Activated naive CD8-positive, alpha-beta T cell treated with anti-CD3 and anti-CD28 coated beads for 36 hours (primary cell): ENCODE results near the gene FGF13. TPM values are rescaled to one million over a fixed set of nuclear protein-coding genes. Genes with fewer than 3 reads are reported as not detected.

Experiments used
- DNase-seq: peaks from one replicate; pipeline ENCODE4 v3.0.0; 2021
- H3K27ac Mint-ChIP-seq: one replicate; pipeline ENCODE4 v1.8.0; 2022; ENCODE audit warnings: mild to moderate bottlenecking, moderate library complexity, mixed read lengths
- H3K27me3 Mint-ChIP-seq: one replicate; pipeline ENCODE4 v1.8.0; 2022; ENCODE audit warnings: mild to moderate bottlenecking, mixed read lengths
- H3K36me3 Mint-ChIP-seq: one replicate; pipeline ENCODE4 v1.8.0; 2021; ENCODE audit warnings: mild to moderate bottlenecking, mixed read lengths
- H3K4me1 Mint-ChIP-seq: one replicate; pipeline ENCODE4 v1.8.0; 2021; ENCODE audit warnings: mixed read lengths
- H3K4me3 Mint-ChIP-seq: one replicate; pipeline ENCODE4 v1.8.0; 2022; ENCODE audit warnings: mild to moderate bottlenecking, moderate library complexity, mixed read lengths
- H3K9me3 Mint-ChIP-seq: one replicate; pipeline ENCODE4 v1.8.0; 2022; ENCODE audit warnings: mixed read lengths
- total RNA-seq, 2 experiments: library from RNA; stranded (reverse); gene quantifications; one replicate each; pipeline ENCODE4 v1.2.3, GENCODE V29; 2021

The FGF13 gene
- total RNA-seq, result not detected

DNA sequence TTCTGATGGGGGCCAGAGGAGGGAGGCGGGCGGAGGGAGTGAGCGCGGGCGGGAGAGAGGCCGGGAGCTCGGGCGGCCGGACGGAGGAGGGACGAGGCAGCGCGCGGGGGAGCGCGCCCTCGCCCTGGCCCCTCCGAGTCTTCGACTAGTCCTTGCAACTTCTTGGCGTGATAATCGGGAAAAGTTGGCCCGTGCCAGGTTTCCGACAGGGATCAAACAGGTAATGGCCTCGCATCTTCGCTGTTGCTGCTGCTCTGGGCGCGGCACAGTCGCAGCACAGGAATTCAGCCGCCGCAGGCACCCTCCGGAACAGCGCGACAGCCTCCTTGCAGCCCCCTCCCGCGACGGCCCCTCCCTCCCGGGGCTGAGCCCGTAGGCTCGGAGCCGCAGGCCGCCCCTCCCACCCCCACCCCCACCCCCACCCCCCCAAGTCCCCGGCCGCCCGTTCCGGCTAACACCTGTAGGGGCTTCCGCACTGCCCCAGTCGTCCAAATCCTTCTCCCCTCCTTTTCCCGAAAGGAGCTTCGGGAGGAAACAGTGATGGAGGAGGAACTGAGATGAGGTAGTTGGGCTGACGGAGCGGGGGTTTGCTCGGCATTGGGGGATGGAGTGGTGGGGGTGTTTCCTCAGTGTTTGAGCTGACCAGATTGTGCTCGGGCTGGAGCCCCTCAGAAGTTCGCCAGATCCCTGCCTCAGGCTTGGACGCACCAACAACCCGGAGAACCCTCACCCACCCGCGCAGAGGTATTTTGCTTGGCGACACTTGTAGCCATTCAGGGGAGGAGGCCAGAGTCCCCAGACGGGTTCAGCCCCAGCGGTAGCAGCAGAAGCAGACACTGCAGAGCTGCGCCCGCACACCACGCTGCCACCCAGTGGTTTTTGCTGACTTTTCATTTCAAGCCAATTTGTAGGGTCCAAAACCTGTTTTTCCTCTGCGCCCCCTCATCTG lies at the start of gene FGF13:
TSS of gene FGF13 (minus strand) at position 319 of the 949 bp plus-strand sequence. CDS start 714 bp downstream, outside the sequence.
- no peak for DNase-seq
- Mint-ChIP-seq H3K4me3 (no peak within 1 kb of the TSS), H3K36me3 (no peaks in the 10 kb centered on the region), H3K9me3 (no peaks in the 10 kb centered on the region), H3K27me3 (peaks cover 41% of the 10 kb centered on the region), H3K4me1 (no peaks in the 10 kb centered on the region), H3K27ac (no peak within 1 kb of the TSS)

GRCh38 chrX:138759217-138759943 lies 47.9 kb upstream of the FGF13 start:
- Mint-ChIP-seq H3K36me3 (no peaks in the 10 kb centered on the region), H3K4me3 (no peak overlapping the region), H3K9me3 (no peaks in the 10 kb centered on the region), H3K4me1 (no peaks in the 10 kb centered on the region), H3K27me3 (peaks cover 3% of the 10 kb centered on the region), H3K27ac (no peak overlapping the region)
- DNase-seq, result no peak

GRCh38 chrX:138756234-138756633 lies 44.7 kb upstream of the FGF13 start:
- Mint-ChIP-seq H3K27me3 (no peaks in the 10 kb centered on the region), H3K4me1 (no peaks in the 10 kb centered on the region), H3K36me3 (no peaks in the 10 kb centered on the region), H3K9me3 (no peaks in the 10 kb centered on the region), H3K4me3 (no peak overlapping the region), H3K27ac (no peak overlapping the region)
- DNase-seq, result no peak

DNA sequence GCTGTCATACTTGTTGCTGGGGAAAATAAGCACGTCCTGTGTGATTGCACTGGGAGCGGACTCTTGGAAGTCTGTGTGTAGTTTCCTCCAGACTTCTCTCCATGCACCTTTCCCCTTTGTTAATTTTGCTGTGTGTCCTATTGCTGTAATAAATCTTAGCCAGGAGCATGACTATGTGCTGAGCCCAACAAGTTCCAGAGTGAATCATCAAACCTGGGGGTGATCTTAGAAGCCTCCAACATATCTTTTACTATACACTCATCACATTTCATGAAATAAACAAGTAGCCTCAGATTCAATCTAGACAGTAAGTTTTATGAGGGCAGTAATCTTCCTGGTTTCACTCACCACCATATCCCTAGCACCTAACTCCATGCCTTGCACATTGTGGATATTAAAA lies 43.3 kb upstream of the FGF13 start:
- Mint-ChIP-seq H3K27me3 (no peaks in the 10 kb centered on the region), H3K9me3 (no peaks in the 10 kb centered on the region), H3K27ac (no peak overlapping the region), H3K4me1 (no peaks in the 10 kb centered on the region), H3K4me3 (no peak overlapping the region), H3K36me3 (no peaks in the 10 kb centered on the region)
- DNase-seq, result no peak

DNA sequence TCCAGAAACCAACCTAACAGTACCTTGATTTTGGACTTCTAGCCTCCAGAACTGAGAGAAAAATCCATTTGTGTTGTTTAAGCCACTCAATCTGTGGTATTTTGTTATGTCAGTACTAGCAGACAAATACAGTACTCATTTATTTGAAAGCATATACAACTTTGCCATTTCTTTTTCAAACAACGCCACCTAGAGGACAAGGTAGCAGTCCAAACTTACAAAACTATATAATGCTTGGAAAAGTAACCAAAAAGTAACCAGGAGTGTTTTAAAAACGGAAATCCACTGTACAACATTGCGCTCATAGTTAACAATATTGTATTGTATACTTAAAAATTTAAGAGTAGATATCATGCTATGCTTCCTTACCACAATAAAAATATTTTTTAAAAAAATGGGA lies 37.0 kb upstream of the FGF13 start:
- Mint-ChIP-seq H3K27ac (no peak overlapping the region), H3K9me3 (no peaks in the 10 kb centered on the region), H3K4me3 (no peak overlapping the region), H3K27me3 (no peaks in the 10 kb centered on the region), H3K36me3 (no peaks in the 10 kb centered on the region), H3K4me1 (no peaks in the 10 kb centered on the region)
- DNase-seq, result no peak

- H3K9me3 Mint-ChIP-seq, result no peaks in the 10 kb centered on the region
- H3K27ac Mint-ChIP-seq, result no peak overlapping the region
- no peaks in the 10 kb centered on the region for H3K27me3 Mint-ChIP-seq
- no peaks in the 10 kb centered on the region for H3K4me1 Mint-ChIP-seq
- H3K36me3 Mint-ChIP-seq, result no peaks in the 10 kb centered on the region
- H3K4me3 Mint-ChIP-seq, result no peak overlapping the region
- no peak for DNase-seq
Observed at GRCh38 chrX:138745196-138745595, 33.7 kb upstream of the FGF13 start.

- Mint-ChIP-seq H3K4me1 (no peaks in the 10 kb centered on the region), H3K9me3 (no peaks in the 10 kb centered on the region), H3K27me3 (no peaks in the 10 kb centered on the region), H3K4me3 (no peak overlapping the region), H3K27ac (no peak overlapping the region), H3K36me3 (no peaks in the 10 kb centered on the region)
- DNase-seq, result no peak
Observed at GRCh38 chrX:138742217-138742616, 30.7 kb upstream of the FGF13 start.

GRCh38 chrX:138740341-138740740 lies 28.8 kb upstream of the FGF13 start:
- H3K4me1 Mint-ChIP-seq, result no peaks in the 10 kb centered on the region

GRCh38 chrX:138723301-138723700 lies 11.8 kb upstream of the FGF13 start:
- Mint-ChIP-seq H3K4me3 (no peak overlapping the region), H3K27ac (no peak overlapping the region), H3K36me3 (no peaks in the 10 kb centered on the region), H3K9me3 (no peaks in the 10 kb centered on the region), H3K4me1 (no peaks in the 10 kb centered on the region), H3K27me3 (no peaks in the 10 kb centered on the region)
- DNase-seq, result no peak

More at GRCh38 chrX:138740341-138740740, 28.8 kb upstream of the FGF13 start:
- Mint-ChIP-seq H3K9me3 (no peaks in the 10 kb centered on the region), H3K36me3 (no peaks in the 10 kb centered on the region), H3K4me3 (no peak overlapping the region), H3K27ac (no peak overlapping the region), H3K27me3 (no peaks in the 10 kb centered on the region)
- DNase-seq, result no peak

- DNase-seq, result no peak
- Mint-ChIP-seq H3K9me3 (no peaks in the 10 kb centered on the region), H3K27ac (no peak overlapping the region), H3K36me3 (no peaks in the 10 kb centered on the region), H3K27me3 (peaks cover 4% of the 10 kb centered on the region), H3K4me1 (no peaks in the 10 kb centered on the region), H3K4me3 (no peak overlapping the region)
Observed at GRCh38 chrX:138719396-138719795, 7.9 kb upstream of the FGF13 start.

- H3K36me3 Mint-ChIP-seq, result no peaks in the 10 kb centered on the region
- no peaks in the 10 kb centered on the region for H3K9me3 Mint-ChIP-seq
- peaks cover 4% of the 10 kb centered on the region for H3K27me3 Mint-ChIP-seq
- no peak overlapping the region for H3K4me3 Mint-ChIP-seq
- H3K27ac Mint-ChIP-seq, result no peak overlapping the region
- no peaks in the 10 kb centered on the region for H3K4me1 Mint-ChIP-seq
- DNase-seq, result no peak
Observed at GRCh38 chrX:138718941-138719340, 7.4 kb upstream of the FGF13 start.

DNA sequence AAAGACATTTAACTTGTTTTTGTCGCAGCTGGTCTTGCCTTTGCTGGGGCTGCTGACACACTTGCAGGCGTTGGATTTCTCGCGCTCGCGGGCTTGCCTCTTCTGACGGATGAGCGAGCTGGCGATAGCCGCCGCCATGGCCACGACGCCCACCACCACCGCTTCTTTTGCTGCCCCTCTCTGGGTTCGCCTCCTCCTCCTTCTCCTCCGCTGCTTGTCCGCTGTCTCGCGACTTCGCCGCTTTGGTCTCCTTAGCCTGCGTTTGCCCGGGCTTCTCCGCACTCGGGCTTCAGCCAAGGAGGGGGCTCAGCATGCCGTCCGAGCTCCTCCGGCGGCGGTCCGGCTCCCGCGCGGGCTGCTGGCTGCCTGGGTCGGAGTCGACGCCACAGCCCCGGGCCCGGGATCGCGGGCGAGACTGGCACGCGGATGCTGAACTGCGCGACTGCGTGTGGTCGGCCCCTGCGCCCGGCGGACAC lies 613 bp downstream of the FGF13 start:
- no peak overlapping the region for H3K27ac Mint-ChIP-seq
- no peaks in the 10 kb centered on the region for H3K4me1 Mint-ChIP-seq

DNA sequence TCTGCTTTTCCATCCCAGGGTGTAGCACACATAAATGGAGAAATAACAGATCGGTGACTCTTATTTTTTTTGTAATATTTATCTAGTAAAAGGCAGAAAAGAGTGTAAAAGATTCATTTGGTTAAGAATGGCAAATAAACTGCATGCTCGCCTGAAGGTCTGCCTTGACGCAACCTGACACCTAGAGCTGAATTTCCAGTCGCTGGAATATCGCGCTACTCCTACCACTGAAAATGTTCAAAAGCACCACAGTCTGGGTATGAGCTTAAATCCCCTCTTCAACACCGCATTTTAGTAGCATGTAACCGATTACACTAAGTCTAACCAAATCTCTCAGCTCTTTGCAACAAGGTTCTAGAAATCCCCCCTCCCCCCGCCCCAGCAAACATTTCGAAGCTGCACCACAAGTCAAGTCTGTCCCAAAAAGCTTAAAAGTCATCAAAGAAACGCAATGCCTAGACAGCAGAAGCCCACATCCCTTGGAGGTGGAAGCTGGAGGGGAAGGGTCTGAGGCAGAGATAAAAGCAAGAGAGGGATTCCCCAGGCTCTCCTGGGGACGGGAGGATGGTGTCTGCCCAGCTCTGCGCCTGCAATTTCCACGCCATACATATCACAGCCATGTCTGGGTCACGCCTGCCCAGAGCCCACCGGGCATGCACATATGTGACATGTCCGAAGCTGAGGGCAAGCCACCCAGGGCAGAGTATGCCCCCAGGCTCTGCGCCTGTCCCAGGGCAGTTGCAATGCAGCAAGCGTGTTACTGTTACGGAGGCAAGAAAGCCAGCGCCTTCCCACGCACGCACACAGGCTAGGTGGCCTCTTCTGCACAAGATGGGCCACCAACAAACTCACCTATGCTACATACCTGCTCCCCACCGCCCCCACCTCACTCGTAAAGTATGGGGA lies 1.4 kb downstream of the FGF13 start:
- no peak for DNase-seq
- H3K27me3 Mint-ChIP-seq, result peaks cover 36% of the 10 kb centered on the region
- no peak overlapping the region for H3K4me3 Mint-ChIP-seq
- H3K36me3 Mint-ChIP-seq, result no peaks in the 10 kb centered on the region
- no peaks in the 10 kb centered on the region for H3K4me1 Mint-ChIP-seq
- no peaks in the 10 kb centered on the region for H3K9me3 Mint-ChIP-seq
- no peak overlapping the region for H3K27ac Mint-ChIP-seq

More for the DNA sequence above, 613 bp downstream of the FGF13 start:
- Mint-ChIP-seq H3K9me3 (no peaks in the 10 kb centered on the region), H3K36me3 (no peaks in the 10 kb centered on the region), H3K27me3 (peaks cover 37% of the 10 kb centered on the region), H3K4me3 (no peak overlapping the region)
- no peak for DNase-seq

- H3K36me3 Mint-ChIP-seq, result no peaks in the 10 kb centered on the region
- H3K4me3 Mint-ChIP-seq, result no peak overlapping the region
- no peaks in the 10 kb centered on the region for H3K4me1 Mint-ChIP-seq
- H3K27me3 Mint-ChIP-seq, result peaks cover 32% of the 10 kb centered on the region
- no peak overlapping the region for H3K27ac Mint-ChIP-seq
- no peaks in the 10 kb centered on the region for H3K9me3 Mint-ChIP-seq
- DNase-seq, result no peak
Observed at GRCh38 chrX:138708268-138708667, 3.2 kb downstream of the FGF13 start.
